HG03097 (cell line): Measurements from ENCODE around the gene JPH3.

Experiments used
- ATAC-seq: cut with Tn5 transposase; IDR thresholded peaks from one replicate; pipeline ENCODE4 v1.9.1; 2021; ENCODE audit not compliant: unreplicated experiment, low FRiP score

JPH3 gene

DNA sequence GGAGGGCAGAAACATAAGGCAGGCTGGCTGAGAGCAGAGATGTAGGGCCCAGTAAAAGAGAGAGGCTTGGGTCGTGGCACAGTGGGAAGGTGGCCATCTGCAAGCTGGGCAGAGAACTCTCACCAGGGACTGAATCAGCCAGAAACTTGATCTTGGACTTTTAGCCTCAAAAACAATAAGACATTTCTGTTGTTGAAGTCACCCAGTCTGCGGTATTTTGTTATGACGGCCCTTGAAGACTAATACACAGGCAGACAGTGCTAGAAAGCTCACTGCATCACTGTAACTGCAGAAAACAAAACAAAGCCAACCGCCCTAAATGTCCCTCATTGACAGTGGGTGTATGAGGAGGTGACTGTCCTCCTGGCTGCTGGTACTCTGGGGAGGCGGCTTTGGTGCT lies 3.9 kb upstream of the JPH3 start:
- no peak for ATAC-seq

- no peak for ATAC-seq
These were observed 2.1 kb upstream of the JPH3 start for GRCh38 chr16:87600246-87600645.

DNA sequence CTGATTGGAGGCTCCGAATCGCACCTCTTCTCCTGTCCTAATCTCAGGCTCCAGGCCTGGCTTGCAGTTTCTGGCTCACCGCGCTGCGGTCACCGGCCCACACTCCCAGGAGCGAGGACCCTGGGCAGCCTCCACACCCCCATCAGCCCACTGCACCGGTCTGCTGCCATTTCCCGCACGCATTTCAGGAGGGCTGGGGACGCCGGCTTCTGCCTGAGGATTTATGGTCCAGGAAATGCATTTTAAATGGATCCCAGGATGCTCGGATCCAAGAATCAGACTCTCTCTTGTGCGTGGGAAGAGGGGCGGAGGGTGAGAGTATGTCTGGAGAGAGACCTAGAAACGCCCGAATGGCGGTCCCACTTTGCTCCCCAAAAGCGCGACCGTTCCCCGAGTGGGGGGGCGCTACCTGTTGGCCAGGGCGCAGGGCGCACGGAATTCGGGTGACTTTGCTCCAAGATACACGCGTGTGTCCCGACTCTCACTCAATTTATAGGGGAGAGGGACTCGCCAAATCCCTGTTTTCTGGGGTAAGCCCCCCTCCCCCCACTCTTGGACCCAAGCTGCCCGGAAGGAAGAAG lies 817 bp upstream of the JPH3 start:
- no peak for ATAC-seq

GRCh38 chr16:87602821-87603683 lies 744 bp downstream of the JPH3 start:
- no peak for ATAC-seq

- no peak for ATAC-seq
These were observed 1.7 kb downstream of the JPH3 start for GRCh38 chr16:87603684-87604633.

DNA sequence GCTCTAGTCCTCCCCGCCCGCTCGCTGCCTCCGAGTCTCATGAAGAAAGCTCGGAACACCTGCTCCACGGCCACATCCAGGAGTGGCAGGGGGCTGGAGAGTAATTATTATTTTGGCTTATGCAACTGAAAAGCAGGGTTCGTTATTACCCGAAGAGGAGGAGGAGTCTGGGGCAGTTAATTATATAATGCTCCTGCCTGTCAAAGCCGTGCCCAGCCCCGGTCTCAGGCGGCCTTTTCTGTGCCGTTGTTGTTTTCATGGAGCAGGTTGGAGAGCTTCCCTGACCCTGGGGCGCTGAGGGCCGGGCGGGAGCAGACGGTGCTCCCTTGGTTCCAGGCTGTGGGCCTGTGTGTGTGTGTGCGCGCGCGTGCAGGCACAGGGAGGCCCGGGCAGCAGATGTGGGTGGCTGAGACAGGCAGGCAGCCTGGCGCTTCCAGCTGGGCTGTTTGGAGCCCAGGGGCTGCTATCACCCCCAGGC lies 2.4 kb downstream of the JPH3 start:
- ATAC-seq = no peak

- no peak for ATAC-seq
These were observed 4.9 kb downstream of the JPH3 start for GRCh38 chr16:87607223-87607622.

GRCh38 chr16:87607871-87608270 lies 5.6 kb downstream of the JPH3 start:
- no peak for ATAC-seq

DNA sequence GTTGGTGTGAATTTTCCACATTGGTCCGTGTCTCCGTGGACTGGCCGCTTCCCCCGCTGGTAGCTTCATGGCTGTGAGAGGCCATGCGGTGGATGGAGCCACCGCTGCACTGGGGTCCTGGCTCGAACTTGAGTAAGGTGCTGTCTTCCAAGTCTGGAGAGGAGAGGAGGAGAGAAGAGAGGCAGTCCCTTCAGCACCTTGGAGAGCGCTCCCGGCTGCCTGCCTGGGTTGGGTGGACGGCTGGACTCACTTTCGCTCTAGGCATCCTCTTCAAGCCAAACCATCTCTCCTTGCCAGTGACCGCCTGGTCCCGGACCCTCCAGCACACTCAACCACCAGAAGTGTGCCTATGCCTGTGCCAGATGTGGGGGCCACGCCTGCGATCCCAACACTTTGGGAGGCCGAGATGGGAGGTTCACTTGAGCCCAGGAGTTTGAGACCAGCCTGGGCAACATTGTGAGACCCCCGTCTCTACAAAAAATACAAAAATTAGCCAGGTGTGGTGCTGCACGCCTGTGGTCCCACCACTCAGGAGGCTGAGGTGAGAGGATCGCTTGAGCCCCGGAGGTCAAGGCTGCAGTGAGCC lies 6.2 kb downstream of the JPH3 start:
- ATAC-seq = no peak

DNA sequence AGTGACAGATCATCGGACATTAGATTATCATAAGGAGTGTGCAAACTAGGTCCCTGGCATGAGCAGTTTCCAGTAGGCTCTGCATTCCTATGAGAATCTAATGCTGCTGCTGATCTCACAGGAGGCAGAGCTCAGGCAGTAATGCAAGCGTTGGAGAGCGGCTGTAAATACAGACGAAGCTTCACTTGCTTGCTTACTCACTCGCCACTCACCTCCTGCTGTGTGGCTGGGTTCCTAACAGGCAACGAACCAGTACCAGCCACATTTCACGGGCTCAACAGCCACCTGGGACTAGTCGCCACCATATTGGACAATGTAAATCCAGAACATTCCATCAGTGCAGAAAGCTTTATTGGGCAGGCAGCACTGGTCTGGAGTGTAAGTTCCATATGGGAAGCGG lies 7.7 kb downstream of the JPH3 start:
- ATAC-seq = no peak

DNA sequence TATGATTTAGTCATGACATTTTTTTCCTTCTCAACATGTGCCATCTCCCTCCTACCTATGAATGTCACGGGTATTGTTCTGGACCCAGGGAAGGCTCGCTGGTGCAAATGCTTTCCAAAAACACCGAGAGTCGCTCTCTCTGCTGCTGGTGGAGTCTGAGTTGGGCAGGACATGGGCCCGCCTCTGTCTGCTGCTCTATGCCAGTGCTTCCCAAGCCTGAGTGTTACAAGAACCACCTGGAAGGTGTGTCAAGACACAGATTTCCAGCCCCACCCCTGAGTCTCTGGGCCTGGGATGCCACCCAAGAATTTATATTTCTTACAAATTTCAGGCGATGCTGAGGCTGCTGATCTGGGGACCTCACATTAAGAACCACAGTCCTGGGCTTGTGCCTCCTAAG lies 9.1 kb downstream of the JPH3 start:
- ATAC-seq = no peak

- ATAC-seq = no peak
These were observed 11.7 kb downstream of the JPH3 start for GRCh38 chr16:87613961-87614360.

- no peak for ATAC-seq
These were observed 13.3 kb downstream of the JPH3 start for GRCh38 chr16:87615621-87616041.

DNA sequence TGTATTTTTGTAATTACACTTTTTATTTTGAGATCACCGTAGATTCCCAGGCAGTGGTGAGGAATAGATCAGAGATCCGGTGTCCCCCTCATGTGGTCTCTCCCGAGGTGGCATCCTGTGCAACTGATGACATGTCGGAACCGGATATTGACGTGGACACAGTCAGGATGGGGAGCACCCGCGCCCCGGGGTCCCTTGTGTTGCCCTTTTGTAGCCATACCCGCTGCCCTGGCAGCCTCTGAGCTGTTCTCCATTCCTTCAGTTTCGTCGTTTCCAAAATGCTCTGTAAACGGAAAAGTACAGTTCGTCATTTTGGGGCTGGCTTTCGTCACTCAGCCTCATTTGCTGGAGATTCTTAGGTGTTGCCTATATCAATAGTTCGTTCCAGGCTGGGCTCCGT lies 14.2 kb downstream of the JPH3 start:
- no peak for ATAC-seq

DNA sequence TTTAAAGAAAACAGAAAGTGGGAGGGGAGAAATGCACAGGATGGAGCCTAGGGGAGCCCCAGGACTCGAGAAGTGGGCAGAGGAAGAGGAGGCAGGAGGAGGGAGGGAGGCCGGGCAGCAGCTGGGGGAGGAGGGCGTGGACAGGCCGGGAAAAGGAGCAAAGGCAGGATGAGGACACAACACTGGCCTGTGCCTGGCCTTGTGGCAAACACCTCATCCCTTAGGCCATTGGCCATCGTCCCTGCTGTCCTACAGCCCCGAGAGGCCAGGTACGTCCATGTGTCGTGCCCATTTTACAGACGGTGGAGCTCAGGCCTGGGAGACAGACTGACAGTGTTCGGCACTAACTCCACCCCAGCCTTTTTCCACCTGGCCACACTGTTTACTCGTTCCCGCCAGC lies 15.9 kb downstream of the JPH3 start:
- no peak for ATAC-seq

GRCh38 chr16:87619360-87620200 lies 17.3 kb downstream of the JPH3 start:
- no peak for ATAC-seq

DNA sequence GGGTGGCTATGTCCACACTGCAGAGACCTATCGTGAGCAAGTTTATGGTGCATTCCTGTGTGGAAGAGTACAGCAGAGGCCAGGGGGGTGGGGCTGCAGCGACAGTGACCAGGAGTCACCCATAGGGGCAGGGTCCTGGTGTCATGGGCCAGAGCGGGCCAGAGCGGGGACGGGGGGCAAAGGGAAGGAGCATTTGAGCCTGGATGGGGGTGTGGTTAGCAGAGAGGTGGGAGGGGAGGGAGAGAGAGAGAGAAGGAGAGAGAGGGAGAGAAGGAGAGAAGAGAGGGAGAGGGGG lies 17.8 kb downstream of the JPH3 start:
- ATAC-seq = no peak

DNA sequence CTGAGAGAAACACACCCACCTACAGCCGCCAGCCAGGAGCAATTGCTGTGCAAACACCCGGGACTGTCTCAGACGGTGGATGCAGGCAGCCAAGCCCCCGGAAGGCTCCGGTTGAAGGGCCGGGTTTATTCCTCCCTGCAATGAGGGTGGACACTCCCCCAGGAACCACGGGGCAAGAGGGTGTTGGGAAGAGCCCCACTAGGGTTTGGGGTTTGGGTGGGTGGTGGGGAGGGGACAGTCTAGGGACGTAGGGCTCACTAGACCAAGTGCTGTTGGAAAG lies 19.2 kb downstream of the JPH3 start:
- no peak for ATAC-seq

DNA sequence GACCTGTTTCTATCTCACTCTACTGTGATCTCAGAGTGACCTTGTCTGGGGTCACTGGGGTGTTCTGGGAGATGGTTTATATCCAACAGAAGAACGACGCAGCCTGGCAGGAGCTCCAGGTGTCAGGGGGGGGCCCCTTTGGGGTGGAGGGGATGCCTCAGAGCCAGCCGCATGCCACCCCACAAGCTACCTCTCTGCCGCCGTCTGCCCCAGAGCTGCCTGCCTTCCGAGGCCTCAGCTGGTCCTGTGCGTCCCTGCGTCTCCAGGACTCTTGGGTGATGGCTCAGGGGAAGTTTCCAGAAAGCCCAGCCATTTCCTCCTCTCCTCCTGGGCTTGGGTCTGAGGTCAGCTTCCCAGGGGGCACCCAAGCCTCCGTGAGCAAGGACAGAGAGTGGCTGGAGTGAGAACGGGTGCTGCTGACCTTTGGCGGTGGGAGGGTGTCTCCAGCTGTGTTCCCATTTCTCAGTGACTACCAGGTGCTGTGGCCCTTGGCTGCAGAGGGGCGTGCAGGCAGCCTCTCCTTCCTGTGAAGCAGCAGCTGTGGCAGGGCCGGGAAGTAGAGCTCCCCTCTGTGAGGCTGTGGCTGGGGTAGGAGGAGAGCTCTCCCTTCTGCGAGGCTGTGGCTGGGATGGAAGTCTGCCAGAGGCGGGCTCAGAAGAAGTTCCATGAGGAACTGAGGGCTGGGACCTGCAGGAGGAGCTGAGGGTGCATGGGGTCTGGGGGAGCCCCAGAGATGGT lies 19.8 kb downstream of the JPH3 start:
- ATAC-seq = no peak
